NCI-H1105 (cell line): ENCODE data around the gene CAMK2B.

Experiments
- DNase-seq: peaks from one replicate; lab custom pipeline; 2025; lab: John Stamatoyannopoulos, UW

CAMK2B gene

GRCh38 chr7:44256459-44256858 is 68.9 kb downstream of the CAMK2B start:
- no peak for DNase-seq

DNA sequence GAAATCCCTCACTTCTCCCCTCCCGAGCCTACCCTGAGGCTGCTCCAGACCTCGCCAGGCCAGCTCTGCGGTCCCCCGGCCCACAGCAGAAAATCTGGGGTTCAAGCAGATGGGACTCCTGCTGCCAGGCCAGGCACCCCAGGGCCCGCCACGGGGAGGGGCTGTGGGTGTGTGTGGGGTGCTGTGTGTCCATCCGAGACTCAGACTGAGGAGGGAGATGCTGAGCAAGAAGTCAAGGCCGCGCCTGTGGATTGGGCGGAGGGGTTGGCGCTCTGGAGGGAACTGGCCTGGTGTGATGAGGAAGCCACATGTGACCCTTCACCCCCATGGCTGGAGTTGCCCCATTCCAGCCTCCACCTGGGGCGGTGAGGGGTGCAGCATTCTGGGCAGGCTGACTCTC is 73.5 kb downstream of the CAMK2B start:
- no peak for DNase-seq

DNA sequence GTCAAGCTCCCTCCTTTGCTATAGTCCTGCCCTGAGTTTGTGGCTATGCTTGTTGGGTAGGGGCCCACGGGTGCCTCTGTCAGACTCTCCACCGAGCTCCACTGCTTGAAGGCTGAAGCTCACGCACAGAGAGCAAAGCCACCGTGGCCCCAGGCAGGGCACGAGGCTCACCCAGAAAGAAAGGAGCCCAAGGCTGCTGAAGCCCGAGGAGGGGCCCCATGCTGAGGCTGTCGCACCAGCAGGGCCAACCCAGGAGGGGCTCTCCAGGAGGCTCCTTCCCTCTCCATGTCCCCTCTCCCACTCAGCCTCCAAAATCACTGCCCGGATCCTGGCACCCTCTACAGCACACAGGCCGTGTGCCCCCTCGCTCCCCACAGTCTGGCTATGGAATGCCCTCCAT is 74.1 kb downstream of the CAMK2B start:
- DNase-seq, result no peak

DNA sequence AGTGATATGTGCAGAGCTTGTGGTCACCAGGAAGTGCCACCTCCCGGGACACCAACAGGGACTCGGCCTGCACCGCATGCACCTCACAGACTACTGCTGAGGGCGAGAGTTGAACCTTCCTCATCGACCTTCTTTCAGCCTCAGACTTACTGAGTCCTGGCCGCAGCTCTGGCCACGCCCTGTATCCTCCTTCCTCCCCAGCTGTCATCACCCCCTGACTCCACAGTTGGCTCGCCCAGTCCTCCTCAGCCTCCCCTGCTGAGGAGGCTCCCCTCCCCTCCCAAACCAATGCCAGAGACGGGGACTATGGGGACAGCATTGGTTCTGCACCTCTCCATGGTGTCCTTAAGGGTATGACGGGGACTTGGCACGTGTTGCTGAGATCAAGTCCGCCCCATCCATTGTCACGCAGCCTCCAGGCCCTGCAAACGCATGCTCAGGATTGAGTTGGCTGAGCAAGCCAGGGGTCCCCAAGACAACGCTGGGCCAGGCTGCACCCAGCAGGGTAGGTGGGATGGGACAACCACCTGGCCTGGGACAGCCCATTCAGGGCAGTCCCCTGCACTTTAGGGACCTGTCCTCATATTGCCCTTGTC is 75.7 kb downstream of the CAMK2B start:
- no peak for DNase-seq

DNA sequence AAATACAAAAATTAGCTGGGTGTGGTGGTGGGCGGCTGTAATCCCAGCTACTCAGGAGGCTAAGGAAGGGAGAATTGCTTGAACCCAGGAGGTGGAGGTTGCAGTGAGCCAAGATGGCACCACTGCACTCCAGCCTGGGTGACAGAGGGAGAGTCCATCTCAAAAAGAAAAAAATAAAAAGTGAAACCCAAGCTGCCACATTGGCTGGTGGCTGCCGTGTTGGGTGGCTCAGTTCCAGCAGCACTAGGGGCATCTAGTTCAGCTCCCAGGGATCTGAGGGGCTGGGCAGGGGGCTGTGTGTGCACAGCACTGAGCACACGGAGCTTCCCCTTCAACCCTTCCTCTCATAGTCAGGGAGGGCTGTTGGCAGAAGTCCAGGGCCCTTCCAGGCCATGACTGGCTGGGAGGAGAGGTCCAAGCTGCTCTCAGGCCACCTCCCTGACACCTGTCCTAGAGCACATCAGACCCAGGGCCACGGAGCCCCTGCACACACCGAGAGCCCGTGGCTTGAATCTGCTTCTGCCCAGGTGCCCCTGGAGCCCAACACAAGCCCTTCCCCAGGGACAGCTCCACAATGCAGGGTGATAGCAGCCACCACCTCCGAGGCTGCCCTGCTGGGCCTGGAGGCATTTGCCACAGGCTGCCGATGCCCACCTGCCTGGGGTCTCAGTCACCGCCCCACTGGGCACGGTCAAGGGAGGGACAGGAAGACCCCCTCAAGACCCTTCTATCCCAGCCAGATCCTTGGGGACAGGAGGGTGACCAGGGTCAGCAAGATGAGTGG is 77.3 kb downstream of the CAMK2B start:
- no peak for DNase-seq

GRCh38 chr7:44246396-44247113 is 78.8 kb downstream of the CAMK2B start:
- DNase-seq, result no peak

GRCh38 chr7:44244282-44244681 is 81.1 kb downstream of the CAMK2B start:
- DNase-seq, result no peak

- no peak for DNase-seq
Measured at GRCh38 chr7:44242091-44242490, 83.3 kb downstream of the CAMK2B start.

GRCh38 chr7:44240983-44241510 is 84.3 kb downstream of the CAMK2B start:
- peak; percentile 45 for DNase-seq

DNA sequence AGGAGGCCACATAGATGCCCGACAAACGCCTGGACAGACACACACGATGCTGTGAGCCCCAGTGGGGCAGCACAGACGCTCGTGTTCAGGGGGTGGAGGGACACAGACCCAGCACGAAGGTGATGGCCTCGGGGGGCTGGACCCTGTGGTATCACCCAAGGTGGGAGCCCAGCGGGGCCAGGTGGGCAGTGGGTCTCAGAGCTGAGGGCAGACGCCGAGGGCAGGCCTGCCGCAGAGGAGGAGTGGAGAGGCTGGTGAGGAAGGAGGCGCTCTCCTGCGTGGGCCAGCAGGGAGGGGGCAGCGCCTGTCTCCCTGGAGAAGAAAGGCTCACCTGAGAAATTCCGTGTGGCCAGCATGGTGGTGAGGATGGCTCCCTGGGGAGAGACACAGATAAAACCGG is 85.0 kb downstream of the CAMK2B start:
- DNase-seq, result no peak

DNA sequence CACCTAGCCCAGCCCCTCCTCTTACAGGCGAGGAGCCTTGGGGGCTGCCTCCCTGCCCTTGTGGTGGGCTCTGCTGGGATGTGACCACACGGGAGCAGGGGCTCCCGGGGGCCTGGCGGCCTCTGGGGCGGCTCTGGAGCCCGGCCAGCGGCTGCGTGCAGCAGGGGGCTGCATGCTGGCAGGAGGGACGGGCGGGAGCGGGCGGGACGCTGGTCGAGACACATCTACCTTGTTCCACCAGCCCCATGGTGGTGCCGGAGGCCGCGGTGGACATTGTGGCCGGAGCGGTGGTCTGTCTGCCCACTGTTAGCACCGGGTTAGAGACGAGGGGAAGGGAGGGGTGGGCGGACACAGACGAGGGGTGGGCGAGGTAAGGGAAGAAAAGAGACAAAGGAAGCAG is 86.0 kb downstream of the CAMK2B start:
- no peak for DNase-seq

- no peak for DNase-seq
Measured at GRCh38 chr7:44238116-44238695, 87.2 kb downstream of the CAMK2B start.

GRCh38 chr7:44237696-44238095 is 87.7 kb downstream of the CAMK2B start:
- no peak for DNase-seq

DNA sequence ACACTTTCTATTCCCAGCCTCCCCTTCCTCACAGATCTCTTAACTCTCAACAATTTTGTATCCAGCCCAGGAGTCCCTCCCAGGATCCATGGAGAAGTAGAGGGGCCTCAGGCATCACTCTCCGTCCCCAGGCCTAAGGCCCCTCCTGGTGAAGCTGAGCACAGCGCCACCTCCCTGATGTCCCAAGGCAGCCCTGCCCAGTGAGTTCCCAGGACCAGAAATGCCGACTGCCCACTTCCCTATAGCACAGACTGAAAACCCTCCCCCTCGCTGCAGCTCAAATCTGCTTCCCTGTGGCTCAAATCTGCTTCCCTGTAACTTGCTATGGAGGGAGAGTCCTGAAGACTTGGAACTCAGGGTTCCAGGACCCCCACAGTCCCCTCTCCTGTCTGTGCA is 89.1 kb downstream of the CAMK2B start:
- DNase-seq, result no peak

- DNase-seq, result no peak
Measured at GRCh38 chr7:44235582-44236332, 89.6 kb downstream of the CAMK2B start.

DNA sequence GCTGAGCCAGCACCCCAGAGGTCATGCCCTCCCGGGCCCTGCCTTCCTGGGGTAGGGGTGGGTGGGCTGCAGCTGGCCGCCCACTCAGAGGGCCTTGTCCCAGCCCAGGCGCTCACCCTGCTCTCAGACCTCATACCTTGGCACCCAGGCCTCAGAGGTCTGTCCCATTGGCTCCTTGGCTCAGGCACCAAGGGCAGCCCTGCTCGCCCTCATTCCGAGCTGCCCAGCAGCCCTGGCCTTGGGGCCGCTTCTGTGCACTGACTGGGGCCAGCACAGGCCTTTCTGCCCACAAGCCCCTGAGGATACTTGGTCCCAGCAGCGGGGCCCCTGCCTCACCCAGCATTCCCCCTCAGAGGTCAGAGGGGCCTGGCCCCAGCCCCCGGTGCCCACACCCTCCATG is 90.3 kb downstream of the CAMK2B start:
- no peak for DNase-seq

- no peak for DNase-seq
Measured at GRCh38 chr7:44232901-44233715, 92.3 kb downstream of the CAMK2B start.

DNA sequence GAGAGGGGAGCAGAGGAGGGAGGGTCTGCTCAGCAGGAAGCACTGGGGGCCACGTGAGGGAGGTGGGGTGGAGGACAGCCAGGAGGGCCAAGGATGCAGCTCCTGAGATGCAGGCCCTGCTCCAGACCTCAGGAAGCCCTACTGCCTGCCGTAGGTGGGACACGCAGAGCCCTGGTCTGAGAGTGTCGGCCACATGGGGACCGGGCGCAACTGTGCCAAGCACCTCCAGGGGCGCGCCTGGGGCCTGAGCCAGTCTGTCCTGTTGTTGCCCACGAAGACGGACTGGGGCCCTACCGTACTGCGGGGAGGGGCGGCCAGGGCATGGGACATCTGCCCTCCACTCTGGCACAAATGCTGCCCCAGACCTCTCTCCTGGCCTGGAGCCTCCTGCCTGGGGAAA is 93.0 kb downstream of the CAMK2B start:
- DNase-seq, result no peak

DNA sequence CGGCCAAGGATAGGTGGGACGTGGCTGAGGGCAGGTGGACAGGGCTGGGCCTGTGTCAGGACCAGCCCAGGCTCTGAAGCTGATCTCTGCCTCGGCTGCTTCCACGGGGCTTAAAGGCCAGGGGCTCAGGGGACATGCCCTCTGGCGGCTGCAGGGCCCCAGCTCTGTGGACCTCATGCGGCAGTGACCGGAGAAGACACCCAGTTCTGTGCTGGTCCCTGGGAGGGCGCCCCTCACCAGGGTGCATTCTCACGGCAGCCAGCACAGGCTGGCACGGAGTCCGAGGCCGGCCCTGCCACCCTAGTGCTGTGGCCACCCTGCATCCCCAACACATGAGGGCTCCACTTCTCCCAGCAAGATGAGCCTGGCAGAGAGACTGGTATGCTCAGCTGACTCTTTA is 94.3 kb downstream of the CAMK2B start:
- no peak for DNase-seq

GRCh38 chr7:44230286-44230685 is 95.1 kb downstream of the CAMK2B start:
- no peak for DNase-seq

DNA sequence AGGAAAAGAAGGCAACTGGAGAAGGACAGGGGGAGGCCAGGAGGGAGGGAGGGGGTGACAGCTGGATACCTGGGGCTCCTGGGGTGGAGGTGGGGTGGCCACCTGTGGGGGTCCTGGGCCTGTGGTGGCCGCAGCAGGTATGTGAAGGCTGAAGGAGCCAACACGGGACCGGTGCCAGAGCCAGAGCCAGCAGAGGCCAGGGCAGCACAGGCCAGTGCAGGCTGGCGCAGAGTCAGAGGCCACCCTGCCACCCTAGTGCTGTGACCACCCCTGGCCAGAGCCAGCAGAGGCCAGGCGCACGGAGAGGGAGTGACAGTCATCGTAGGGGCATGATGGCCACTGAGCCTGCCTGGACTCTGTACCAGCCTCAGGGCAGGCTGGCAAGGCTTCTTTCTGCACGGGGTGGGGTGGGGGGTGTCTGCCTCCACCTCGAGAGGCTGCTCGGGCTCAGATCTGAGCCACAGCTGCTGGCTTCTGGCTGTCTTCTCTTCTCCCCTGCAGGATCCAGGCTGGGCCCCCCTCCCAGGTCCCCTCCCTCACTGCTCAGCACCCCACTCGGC is 95.8 kb downstream of the CAMK2B start:
- DNase-seq, result no peak
